ENCODE data around the gene OR10T2. TPM values are rescaled to one million over a fixed set of nuclear protein-coding genes. Genes with fewer than 3 reads are reported as not detected.
"Not testable (repeated sequence)": the region's sequence is repeated elsewhere in the genome, so short reads cannot be mapped to it uniquely, and the experiment has no call there.

Gene OR10T2
- total RNA-seq, 4 donors from 2014 or later, result not detected

DNA sequence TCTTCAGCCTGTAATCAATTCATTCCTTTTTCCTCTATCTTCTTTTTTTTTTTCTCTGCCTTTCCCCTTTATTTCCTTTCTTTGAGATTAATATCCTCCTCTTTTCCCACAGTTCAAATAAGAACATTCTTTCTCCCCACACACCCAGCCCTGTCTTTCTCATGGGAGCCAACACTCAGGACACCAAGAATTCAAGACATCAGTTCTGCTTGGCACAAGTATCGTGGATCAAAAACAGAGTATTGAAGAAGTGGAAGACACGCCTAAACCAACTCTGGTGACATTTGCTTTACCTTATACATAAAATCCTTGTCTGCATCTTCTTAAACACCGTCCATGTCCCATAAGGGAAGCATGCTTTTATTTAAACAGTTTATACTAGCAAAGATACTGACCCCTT is 42.6 kb downstream of the OR10T2 start:
- Histone ChIP-seq H3K36me3 (no peaks in the 10 kb centered on the region), H3K27me3 (no peaks in the 10 kb centered on the region), H3K4me3 (no peak overlapping the region), H3K27ac (no peak overlapping the region), H3K9me3 (no peaks in the 10 kb centered on the region), H3K4me1 (no peaks in the 10 kb centered on the region)
- intact Hi-C loops (cut with DNase I), result no loop called here
- TF ChIP-seq POLR2A (IDR thresholded peaks at IDR 0.05), result no peak
- TF ChIP-seq, protein P1, sequence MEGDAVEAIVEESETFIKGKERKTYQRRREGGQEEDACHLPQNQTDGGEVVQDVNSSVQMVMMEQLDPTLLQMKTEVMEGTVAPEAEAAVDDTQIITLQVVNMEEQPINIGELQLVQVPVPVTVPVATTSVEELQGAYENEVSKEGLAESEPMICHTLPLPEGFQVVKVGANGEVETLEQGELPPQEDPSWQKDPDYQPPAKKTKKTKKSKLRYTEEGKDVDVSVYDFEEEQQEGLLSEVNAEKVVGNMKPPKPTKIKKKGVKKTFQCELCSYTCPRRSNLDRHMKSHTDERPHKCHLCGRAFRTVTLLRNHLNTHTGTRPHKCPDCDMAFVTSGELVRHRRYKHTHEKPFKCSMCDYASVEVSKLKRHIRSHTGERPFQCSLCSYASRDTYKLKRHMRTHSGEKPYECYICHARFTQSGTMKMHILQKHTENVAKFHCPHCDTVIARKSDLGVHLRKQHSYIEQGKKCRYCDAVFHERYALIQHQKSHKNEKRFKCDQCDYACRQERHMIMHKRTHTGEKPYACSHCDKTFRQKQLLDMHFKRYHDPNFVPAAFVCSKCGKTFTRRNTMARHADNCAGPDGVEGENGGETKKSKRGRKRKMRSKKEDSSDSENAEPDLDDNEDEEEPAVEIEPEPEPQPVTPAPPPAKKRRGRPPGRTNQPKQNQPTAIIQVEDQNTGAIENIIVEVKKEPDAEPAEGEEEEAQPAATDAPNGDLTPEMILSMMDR (IDR thresholded peaks at IDR 0.05), result no peak
- WGBS, 2 donors, result 64 to 71% methylated on average over 3 of the region's 3 CpGs
- no peak for DNase-seq

DNA sequence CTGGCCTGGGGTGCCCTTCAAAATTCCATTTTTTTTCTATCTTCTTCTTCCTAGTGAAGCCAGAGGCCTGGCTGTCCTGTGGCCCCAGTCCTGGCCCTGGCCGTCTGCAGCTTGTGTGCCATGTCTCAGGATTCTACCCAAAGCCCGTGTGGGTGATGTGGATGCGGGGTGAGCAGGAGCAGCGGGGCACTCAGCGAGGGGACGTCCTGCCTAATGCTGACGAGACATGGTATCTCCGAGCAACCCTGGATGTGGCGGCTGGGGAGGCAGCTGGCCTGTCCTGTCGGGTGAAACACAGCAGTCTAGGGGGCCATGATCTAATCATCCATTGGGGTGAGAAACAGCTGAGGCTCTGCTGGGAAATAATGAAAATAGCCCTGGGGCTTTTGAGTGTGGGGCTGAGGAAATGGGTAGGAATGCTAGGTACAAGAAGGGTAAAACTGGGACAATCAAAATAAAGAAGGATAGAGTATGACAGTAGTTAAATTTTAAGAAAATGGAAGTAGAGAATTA is 43.4 kb downstream of the OR10T2 start:
- no peaks in the 10 kb centered on the region for H3K9me3 ChIP-seq
- H3K27me3 ChIP-seq, result no peaks in the 10 kb centered on the region
- DNase-seq, result no peak
- intact Hi-C loops (cut with DNase I), result no loop called here
- H3K36me3 ChIP-seq, result no peaks in the 10 kb centered on the region
- H3K27ac ChIP-seq, result no peak overlapping the region
- WGBS, 2 donors, result 80 to 100% methylated on average over 1 to 8 of the region's 10 CpGs
- no peak overlapping the region for H3K4me3 ChIP-seq
- TF ChIP-seq POLR2A (IDR thresholded peaks at IDR 0.05), result no peak
- TF ChIP-seq, protein P1 (IDR thresholded peaks at IDR 0.05), result no peak
- no peaks in the 10 kb centered on the region for H3K4me1 ChIP-seq

DNA sequence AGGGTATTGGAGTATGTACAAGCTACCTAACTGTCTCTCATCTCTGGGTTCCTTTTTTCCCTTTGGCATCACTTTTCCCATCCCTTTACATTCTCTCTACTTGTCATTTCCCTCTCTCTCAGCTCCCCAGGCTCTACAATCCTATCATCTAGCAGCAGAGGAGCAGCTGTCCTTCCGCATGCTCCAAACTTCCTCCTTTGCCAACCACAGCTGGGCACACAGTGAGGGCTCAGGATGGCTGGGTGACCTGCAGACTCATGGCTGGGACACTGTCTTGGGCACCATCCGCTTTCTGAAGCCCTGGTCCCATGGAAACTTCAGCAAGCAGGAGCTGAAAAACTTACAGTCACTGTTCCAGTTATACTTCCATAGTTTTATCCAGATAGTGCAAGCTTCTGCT is 45.0 kb downstream of the OR10T2 start:
- no peak overlapping the region for H3K27ac ChIP-seq
- 53 to 80% methylated on average over 2 of the region's 2 CpGs for WGBS, 2 donors
- no peak for DNase-seq
- TF ChIP-seq, protein P1 (IDR thresholded peaks at IDR 0.05), result no peak
- intact Hi-C loops (cut with DNase I), result no loop called here
- H3K36me3 ChIP-seq, result no peaks in the 10 kb centered on the region
- no peaks in the 10 kb centered on the region for H3K27me3 ChIP-seq
- H3K4me3 ChIP-seq, result no peak overlapping the region
- no peaks in the 10 kb centered on the region for H3K9me3 ChIP-seq
- H3K4me1 ChIP-seq, result no peaks in the 10 kb centered on the region

DNA sequence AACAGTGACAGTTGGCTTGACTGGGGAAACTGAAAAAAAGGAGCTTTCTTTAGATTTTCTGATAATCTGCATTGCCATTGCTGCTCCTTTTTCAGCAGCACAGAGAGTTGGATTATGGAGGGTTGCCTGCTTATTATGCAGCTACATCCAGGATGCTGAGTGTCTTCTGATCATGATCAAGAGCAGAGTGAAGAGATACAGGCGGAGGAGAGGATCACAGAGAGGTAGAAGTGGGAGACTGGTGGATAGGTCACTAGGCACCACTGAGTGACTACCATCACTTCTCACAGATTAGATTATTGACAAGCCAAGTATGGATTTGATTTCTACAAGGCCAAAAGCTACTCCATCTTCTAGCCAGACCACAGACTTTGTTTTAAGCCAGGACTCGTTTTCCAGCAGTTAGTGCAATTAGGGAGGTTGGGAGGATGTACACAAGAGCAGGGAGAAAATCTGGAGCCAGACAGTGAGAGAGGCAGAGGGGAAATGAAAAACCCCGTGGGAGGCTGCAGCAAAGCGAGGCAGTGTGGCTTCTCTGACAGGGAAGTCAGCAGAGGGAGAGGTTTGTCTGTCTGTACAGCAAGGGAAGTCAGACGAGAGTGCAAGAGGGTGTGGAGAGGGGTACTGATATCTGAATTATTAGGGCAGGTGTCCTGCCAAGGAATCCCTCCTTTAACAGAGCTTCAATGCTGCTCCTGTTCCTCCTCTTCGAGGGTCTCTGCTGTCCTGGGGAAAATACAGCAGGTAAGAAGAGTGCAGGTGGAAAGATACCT is 45.8 kb downstream of the OR10T2 start, which contains the start of gene CD1E:
CD1E (plus strand) TSS at position 592 of the 773 bp plus-strand sequence; CDS start at position 687, 95 bp downstream.
- 18 to 35% methylated on average over 6 of the region's 6 CpGs for WGBS, 2 donors
- Histone ChIP-seq H3K27ac (no peak within 1 kb of the TSS), H3K4me1 (no peaks in the 10 kb centered on the region), H3K36me3 (no peaks in the 10 kb centered on the region), H3K27me3 (no peaks in the 10 kb centered on the region), H3K9me3 (no peaks in the 10 kb centered on the region), H3K4me3 (no peak within 1 kb of the TSS)
- no peak for DNase-seq
- intact Hi-C loops (cut with DNase I), result no loop called here
- TF ChIP-seq, protein P1 (IDR thresholded peaks at IDR 0.05), result no peak
- TF ChIP-seq POLR2A (IDR thresholded peaks at IDR 0.05), result no peak

DNA sequence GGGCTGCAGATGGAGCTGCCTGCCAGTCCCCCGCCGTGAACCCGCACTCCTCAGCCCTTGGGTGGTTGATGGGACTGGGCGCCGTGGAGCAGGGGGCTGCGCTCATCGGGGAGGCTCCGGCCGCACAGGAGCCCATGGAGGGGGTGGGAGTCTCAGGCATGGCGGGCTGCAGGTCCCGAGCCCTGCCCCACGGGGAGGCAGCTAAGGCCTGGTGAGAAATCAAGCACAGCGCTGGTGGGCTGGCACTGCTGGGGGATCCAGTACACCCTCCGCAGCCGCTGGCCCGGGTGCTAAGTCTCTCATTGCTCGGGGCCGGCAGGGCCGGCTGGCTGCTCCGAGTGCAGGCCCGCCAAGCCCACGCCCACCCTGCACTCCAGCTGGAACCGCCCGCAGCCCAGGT is 50.3 kb downstream of the OR10T2 start:
- H3K27ac ChIP-seq; H3K36me3 ChIP-seq; H3K4me1 ChIP-seq; H3K4me3 ChIP-seq; H3K27me3 ChIP-seq; H3K9me3 ChIP-seq; intact Hi-C loops (cut with DNase I); DNase-seq: not testable (repeated sequence)
- WGBS, 2 donors, result no CpG with 5 or more reads among the region's 24 CpGs

Other genes with a start within 250 kb of the OR10T2 start
- gene CD1D, start 218.6 kb downstream of the OR10T2 start, total RNA-seq, result 1 to 10 TPM in 2 of 4 donors, under 1 TPM in 1, not detected in 1; 0.83 to 1.9 (median 1.7) TPM
- 1 to 10 TPM in 2 of 4 donors, under 1 TPM in 1, not detected in 1; 0.72 to 2.9 (median 1.2) TPM for gene CD1A, start 145.0 kb downstream of the OR10T2 start, total RNA-seq
- 1 to 10 TPM in 2 of 4 donors, under 1 TPM in 1, not detected in 1; 0.72 to 4.0 (median 2.2) TPM for gene CD1C, start 109.5 kb downstream of the OR10T2 start, total RNA-seq
- not detected for gene CD1B, start 67.9 kb downstream of the OR10T2 start, total RNA-seq
- 1 to 10 TPM in 2 of 4 donors, under 1 TPM in 1, not detected in 1; 0.99 to 5.7 (median 3.8) TPM for gene CD1E, start 45.6 kb downstream of the OR10T2 start, total RNA-seq
- gene OR10K2, start 26.8 kb upstream of the OR10T2 start, total RNA-seq, result not detected
- not detected for gene OR10K1, start 62.4 kb upstream of the OR10T2 start, total RNA-seq
- not detected for gene OR10R2, start 72.8 kb upstream of the OR10T2 start, total RNA-seq
- not detected for gene OR6Y1, start 154.9 kb upstream of the OR10T2 start, total RNA-seq
- gene OR6P1, start 171.1 kb upstream of the OR10T2 start, total RNA-seq, result not detected
- gene OR10X1, start 180.4 kb upstream of the OR10T2 start, total RNA-seq, result not detected
- gene OR10Z1, start 205.8 kb upstream of the OR10T2 start, total RNA-seq, result not detected

Measured in esophagus squamous epithelium (tissue), 5 donors.